ENCODE measurements around the gene TIMM8A.

GRCh38 chrX:101385795-101386541 lies 37.4 kb upstream of the TIMM8A start, which contains the start of gene BTK:
- TF ChIP-seq CTCF (IDR thresholded peaks at IDR 0.05; ENCODE audit: insufficient read depth, low read depth, low read length) (no peak), EZH2 (IDR thresholded peaks at IDR 0.05; ENCODE audit: insufficient read depth, low read length) (no peak)
